Fibroblast of villous mesenchyme (primary cell): Measurements from ENCODE around the gene NPFFR1. TPM values are rescaled to one million over a fixed set of nuclear protein-coding genes. Genes with fewer than 3 reads are reported as not detected.

Experiments
- DNase-seq: peaks from one replicate; pipeline ENCODE4 v3.0.0-alpha.2; 2010; ENCODE audit warnings: low read depth
- H3K4me3 ChIP-seq: 2 replicates; pipeline ENCODE4 v1.5.1; 2011; ENCODE audit warnings: low read depth, mild to moderate bottlenecking, low read length
- total RNA-seq: library from RNA; depleted of rRNA; stranded (reverse); fragments of >200 nt; gene quantifications from 2 replicates; pipeline ENCODE4 v1.2.3, GENCODE V29; 2012
- TF ChIP-seq, protein P1 (sequence below): IDR thresholded peaks from 2 replicates; pipeline ENCODE4 v1.5.1; 2012; ENCODE audit warnings: low read depth, mild to moderate bottlenecking, low read length; ENCODE audit not compliant: insufficient read depth

The NPFFR1 gene
- total RNA-seq, 1 donor, result not detected

DNA sequence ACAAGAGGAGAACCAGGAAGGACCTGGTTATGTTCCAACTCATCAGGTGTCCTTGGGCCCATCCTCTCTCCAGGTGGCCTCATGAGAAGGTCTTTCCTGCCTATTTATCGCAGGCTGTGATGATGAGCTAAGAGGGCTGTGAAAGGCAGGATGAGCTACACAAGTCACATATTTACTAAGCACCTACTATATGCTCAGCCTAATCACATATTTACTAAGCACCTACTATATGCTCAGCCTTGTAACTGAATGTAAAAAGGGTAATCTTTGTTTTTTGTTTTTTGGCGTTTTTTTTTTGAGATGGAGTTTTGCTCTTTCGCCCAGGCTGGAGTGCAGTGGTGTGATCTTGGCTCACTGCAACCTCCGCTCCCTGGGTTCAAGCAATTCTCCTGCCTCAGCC, 44.2 kb upstream of the NPFFR1 start:
- DNase-seq, result no peak
- TF ChIP-seq, protein P1, sequence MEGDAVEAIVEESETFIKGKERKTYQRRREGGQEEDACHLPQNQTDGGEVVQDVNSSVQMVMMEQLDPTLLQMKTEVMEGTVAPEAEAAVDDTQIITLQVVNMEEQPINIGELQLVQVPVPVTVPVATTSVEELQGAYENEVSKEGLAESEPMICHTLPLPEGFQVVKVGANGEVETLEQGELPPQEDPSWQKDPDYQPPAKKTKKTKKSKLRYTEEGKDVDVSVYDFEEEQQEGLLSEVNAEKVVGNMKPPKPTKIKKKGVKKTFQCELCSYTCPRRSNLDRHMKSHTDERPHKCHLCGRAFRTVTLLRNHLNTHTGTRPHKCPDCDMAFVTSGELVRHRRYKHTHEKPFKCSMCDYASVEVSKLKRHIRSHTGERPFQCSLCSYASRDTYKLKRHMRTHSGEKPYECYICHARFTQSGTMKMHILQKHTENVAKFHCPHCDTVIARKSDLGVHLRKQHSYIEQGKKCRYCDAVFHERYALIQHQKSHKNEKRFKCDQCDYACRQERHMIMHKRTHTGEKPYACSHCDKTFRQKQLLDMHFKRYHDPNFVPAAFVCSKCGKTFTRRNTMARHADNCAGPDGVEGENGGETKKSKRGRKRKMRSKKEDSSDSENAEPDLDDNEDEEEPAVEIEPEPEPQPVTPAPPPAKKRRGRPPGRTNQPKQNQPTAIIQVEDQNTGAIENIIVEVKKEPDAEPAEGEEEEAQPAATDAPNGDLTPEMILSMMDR, result no peak
- H3K4me3 ChIP-seq, result no peak overlapping the region

DNA sequence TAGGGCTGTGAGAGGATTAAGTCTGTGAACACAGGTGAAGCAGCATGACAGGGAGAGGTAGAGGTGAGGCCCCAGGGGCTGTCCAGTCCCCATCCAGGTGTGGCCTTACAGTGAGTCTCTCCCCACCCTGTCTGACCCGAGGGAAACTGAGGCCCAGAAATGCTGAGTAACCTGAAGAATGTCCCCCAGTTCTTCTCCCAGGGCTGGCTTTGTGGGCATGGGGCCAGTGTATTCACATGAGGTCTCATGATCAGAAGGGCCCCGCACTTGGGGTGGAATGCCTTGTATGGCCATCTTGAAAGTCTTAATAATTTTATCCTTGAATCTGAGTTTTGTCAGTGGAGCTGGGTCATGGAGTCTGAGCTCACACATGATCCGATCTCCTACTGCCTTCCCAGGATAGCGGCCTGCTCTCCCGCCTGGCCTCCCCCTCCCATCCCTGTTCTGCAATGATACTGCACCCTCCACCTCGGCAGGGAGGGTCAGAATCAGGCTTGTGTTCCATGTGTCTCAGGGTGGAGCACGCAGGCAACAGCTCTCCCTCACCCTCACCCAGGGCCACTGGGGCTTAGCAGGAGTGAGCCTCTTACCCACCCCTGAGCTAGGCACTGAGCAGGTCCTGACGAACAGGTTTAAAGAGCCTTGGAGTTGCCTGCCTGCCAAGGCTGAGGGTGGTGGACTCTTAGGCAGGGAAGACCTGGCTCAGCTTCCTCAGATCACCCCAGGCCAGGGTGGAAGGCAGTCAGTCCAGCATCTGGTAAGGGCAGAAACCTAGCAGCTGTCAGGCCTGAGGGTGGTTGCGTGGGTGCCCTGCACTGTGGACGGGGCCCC, 41.4 kb upstream of the NPFFR1 start:
- no peak overlapping the region for H3K4me3 ChIP-seq
- TF ChIP-seq, protein P1, result no peak
- DNase-seq, result no peak

DNA sequence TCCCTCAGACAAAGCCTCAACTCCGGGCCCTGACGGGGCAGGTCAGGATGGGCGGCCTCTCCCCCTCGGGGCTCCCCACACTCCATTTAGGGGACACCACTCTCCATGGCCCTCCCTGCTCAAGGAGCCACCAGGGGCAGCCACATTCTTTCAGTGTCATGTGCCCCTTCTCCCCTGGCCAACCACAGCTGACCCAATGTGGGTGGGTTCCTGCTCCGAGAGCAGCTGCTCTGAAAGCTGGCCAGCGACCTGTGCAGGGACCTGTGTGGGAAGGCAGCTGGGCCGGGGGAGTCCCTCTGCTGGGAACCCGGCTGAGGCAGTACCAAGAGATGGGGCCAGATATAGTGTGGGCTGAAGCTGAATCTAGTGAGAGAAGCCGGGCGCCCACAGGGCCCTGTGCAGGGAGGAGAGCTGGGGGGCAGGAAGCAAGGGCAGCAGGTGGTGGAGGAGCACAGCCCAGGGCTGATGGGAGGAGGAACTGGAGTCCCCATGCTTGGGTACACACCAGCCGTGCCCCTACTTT, 40.6 kb upstream of the NPFFR1 start:
- TF ChIP-seq, protein P1, result no peak
- H3K4me3 ChIP-seq, result no peak overlapping the region
- no peak for DNase-seq

DNA sequence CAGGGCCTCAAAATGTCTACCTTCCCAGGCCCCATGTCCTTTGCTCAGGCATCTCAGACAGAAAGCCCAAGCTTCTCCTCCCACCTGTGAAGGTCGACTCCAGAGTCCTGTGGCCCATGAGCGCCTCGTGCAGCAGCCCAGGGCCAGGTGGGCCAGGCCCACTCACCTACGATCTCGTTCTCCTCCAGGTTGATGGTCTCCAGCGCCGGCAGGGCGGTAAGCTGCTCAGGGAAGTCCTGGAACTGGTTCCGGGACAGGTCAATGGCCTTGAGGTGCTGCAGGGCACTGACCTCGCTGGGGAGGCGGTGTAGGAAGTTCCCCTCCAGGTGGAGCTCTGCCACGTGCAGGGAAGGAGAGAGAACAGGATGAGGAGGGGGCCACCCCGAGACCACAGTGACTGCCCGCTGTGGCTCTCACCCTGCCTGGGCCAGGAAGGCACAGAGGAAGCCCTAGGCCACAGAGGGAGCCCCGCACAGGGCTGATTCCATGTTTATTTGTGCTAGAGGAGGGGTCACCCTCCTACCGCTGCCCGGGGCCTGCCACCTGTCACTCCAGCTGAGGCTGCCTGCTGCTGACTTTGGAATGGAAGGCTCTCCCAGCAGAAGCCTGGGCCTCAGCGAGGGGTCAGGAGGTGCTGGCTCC, 40.0 kb upstream of the NPFFR1 start:
- TF ChIP-seq, protein P1, result no peak
- H3K4me3 ChIP-seq, result no peak overlapping the region
- no peak for DNase-seq

DNA sequence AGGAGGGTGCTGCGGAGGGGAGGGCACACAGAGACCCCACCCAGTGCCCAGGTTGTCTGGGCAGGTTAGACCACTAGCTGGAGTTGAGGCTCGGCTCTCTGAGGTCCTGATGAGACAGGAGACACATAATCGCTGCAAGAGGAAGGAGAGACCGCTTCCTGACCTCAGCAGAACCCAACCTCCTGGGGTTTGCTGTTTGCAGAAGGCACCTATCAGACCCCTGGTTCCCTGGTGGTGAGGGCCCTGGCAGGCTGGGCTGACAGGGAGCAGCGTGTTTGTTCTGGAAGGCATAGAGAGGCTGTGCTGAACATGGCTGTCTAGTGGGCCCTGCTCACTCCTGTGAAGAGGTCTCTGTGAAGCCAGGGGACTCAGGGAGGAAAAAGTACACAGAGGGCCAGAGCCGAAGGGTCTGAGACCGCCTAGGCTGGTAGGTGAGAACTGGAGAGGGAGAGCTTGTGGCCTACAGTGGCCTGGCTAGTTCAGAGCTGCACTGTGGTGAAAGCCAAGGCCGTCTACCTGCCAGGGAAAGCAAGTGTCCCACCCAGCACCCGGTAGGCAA, 39.4 kb upstream of the NPFFR1 start:
- TF ChIP-seq, protein P1, result no peak
- no peak for DNase-seq
- H3K4me3 ChIP-seq, result no peak overlapping the region

DNA sequence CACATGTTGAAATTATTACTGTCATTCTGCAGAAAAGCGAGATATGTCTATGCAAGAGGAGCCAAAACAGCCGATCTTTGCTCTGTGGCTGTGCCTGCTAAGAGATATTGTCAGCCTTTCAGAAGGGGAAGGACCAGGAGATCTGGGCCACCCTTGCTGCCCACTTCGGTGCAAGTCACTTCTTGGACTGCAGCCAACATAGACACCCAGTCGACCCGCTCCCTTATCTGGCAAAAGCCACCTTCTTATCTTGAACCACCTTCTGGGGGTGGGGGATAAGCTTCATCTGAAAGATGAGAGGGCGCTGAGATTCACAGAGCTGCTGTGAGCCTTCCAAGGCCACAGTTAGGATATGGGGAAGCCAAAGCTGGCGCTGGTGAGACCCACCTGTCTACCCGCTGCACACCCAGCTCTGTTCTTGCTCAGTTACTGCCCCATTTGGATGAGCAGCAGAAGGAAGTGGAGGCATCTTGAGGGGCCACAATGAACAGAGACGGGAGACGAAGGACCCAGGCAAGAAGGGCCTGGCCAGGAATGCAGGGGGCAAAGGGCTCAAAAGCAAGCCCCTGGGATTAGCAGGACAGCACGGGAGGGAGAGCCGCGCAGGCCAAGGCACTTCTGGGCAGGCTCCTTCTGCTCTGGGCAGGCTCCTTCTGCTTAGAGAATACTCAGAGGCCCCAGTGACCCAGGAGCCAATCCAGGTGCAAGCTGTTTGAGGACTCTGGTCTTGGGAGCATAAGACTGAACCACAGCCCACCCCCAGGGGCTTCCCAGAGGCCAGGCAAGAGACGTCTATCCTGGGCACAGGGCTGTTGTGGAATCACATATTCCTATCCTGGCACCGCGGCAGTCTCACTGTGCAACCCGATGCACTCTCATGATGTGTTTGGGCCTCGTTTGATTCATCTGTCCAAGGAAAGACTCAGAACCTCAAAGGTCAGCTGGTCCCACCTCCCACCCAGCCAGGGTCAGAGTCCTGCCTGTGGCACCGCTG, 38.4 kb upstream of the NPFFR1 start:
- no peak for DNase-seq
- H3K4me3 ChIP-seq, result no peak overlapping the region
- TF ChIP-seq, protein P1, result no peak
